ENCODE data around the gene OXLD1.

The OXLD1 gene

DNA sequence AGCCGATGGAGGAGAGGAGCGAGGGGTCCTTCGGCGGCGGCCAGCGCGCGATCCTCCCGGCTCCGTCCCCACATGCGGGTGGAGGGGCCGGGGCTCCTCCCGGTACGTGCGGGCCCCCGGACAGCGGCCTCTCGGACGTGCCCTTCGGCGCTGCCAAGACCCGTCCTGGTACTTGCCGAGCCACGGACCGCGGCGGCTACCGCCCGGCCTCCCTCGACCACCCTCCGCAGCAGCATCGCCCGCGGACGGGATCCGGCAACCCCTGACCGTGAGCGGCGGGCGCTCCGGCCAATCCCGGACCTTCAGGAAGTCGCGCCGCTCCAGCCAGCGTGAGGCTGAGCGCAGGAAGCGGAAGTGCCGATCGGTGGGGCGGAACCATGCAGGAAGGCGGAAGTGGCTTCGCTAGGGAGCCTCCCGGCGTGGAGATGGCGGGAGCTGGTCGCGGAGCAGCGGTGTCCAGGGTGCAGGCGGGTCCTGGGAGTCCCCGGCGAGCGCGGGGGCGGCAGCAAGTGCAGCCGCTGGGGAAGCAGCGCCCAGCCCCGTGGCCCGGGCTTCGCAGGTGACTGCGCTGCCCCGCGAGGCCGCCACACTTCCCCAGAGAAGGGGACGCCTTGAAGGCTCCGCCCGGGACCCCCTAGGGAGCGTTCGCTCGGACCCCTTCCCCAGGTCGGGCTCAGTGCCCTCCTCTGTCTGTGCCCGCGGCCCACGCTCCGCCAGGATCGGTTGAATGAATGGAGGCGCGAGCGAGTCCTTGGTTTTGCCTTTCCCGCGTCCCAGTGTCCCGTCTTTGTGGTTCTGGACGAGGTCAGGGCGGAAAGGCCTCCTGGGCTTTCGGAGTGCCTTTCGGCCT lies at the start of gene OXLD1, which contains the start of gene CCDC137:
Gene OXLD1, minus strand, starts transcription at position 264 of the 850 bp plus-strand sequence. Its CDS starts 28 bp downstream, at position 236.
Gene CCDC137, plus strand, starts transcription at position 396 of the 850 bp plus-strand sequence. Its CDS starts 30 bp downstream, at position 426.
- DNase-seq = peak; percentile 97

DNA sequence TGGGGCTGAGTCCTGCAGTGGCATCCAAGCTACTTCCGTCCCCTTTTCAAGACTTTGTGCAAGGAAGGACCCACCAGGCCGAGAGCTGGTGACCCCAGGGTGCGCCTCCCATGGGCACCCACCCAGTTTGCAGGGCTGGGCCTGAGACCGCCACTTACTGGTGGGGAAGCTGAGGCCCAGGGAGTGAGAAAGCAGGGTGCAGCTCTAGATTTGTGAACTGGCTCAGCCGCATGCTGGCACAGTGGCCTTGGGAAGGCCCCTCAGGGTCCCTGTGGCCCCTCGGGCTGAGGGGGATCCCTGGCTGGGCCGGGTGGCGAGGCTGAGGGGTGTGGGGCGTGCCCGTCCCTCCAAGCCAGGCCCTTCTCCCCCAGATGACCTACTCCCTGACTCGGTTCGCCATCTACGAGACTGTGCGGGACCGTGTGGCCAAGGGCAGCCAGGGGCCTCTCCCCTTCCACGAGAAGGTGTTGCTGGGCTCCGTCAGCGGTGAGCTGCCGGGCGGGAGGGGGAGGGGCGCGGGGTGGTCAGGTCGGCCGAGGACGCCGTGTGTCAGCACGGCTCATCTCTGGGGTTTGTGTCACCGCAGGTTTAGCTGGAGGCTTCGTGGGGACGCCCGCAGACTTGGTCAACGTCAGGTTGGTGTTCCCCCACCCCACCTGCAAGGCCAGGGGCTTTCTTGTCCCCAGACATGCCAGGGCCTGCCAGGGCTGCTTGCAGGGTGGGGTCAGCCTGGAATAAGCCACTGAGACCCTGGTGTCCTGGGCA lies 48.9 kb upstream of the OXLD1 start:
- no peak for DNase-seq

DNA sequence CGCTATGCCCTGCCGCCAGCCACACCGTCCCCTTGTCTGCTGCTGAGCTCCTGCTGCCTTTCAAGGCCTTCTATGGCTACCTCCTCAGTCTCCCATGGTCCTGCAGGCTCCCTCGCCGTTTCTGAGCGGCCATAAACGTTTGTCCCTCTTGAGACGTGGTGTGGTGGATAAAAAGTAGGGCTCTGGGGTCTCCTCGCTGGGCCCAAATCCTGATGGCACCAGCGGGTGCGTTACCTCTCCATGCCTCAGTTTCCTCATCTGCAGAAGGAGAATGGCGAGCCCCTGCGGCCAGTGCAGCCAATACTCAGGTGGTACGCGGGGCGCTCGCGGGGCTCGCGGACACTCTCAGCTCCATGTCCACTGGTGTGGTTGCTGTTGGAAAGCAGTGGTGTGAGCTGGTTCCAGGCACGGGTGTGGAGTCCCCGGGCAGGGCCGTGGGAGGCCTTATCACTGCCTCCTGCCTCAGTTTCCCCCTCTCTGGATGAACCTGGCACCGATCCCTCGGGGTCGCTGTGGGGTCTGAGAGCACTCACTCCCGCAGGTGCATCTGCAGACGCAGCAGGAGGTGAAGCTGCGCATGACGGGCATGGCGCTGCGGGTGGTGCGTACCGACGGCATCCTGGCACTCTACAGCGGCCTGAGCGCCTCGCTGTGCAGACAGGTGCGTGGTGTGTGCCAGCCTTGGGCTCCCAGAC lies 48.2 kb upstream of the OXLD1 start:
- no peak for DNase-seq

DNA sequence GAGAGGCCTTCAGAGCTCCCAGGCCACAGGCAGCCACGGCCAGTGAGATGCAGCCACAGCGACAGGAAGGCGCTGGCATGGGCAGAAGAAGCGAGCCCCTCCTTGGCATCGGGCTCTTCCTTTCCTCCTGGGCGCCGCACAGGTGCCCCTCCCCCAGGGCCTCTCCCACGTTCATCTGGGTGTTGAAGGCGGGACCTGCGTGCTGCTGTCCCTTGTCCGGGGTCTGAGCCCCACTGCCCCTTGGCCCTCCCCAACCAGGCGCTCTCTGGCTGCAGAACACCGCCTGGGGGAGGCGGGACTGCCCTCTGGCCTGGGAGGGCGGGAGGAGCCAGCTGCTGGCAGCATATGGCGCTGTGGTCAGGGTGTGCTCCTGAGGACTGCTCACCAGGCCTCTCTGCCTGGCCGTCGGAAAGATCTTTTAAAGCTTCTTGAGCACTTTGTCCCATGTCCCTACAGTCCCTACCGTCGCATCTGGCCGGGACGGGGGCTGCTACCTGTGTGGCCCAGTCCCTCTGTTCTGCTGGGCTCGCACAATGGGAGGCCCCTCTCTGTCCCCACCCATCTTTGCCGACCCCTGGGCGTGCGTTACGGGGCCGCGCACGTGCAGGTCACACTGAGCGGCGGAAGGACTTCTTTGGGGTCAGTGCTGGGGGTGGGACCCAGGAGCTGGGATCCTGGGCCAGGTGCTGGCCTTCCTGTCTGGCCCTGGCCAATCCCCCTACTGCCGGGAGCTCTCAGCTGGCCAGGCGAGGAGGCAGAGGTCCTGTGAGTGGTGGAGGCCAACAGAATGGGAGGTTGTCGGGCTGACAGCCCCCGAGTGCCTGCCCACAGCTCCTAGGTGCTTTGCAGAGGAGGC lies 47.4 kb upstream of the OXLD1 start:
- DNase-seq = no peak

DNA sequence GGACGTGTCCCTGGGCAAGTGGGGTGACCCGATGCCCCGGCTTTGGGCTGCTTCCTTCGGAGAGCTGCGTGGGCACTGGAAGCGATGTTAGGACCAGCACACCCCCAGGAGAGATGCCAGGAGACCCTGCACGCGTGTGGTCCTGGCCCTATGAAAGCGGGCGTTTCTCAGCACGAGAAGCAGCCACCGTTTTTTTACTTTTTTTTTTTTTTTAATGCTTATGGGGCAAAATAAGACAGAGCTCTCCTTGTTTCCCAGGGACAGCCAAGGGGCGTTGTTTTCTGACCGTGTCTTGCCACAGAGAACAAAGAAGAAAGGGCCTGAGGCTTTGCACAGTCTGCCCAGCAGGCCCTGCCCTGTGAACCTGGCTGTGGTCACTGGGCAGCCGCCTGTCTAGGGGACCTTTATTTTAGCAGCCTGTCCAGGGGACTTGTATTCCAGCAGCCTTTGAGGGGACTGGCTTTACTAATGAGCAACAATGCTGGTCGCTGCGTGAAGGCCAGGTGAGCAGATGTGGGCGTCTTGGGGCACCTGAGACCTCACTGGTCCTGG lies 46.7 kb upstream of the OXLD1 start:
- DNase-seq = no peak

DNA sequence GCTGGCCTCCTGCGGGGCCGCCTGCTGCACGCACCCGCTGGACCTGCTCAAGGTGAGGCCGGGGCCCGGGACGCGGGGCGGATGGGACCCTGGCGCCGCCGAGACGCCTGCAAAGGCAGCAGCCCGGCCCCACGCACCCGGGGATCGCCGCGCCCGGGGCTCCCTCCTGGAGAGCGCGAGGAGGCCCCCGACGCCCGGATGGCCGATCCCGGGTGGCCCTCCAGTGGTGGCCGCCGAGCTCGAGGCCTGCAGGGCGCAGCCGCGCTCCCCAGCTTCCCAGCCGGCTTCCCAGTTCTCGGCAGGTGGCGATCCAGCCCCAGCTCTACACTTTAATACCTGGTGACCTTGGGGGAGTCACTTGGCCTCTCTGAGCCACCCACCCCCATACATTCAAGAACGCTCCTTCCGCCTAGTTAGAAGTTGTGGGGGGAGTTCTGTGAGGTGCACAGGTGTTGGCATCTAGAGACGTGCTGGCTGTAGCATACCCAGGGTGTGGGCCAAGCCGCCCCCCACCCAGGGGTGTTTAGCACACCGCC lies 46.1 kb upstream of the OXLD1 start:
- DNase-seq = peak; percentile 47

DNA sequence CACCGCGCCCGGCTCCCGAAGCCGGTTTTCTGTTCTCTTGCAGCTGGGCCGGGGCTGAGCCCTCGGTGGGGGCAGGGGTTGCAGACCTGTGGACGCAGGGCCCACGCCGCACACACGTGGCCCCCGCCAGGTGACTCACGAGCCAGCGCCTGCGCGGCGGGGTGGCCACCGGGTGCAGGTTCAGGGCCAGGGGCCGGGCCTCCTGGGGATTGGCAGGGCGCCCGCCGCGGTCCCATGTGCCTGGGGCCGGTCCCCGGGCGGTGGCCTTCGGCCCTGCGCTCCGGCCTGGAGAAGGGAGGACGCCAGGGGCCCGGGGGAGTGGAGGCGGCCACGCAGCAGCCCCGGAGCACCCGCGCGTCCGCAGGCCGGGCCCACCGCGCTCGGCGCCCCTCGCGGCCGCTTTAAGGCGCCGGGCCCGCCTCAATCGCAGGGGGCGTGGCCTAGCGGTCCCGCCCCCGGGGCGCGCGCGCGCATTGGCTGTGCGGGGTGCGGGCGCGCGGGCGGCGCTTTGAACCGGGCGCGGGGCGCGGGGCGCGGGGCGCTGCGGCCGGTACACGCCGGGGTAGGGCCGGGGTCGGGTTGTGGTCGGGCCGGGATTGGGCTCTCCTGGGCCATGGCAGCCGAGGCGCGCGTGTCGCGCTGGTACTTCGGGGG lies 45.5 kb upstream of the OXLD1 start, which contains the start of gene SLC25A10:
Gene SLC25A10, plus strand, starts transcription at position 471 of the 654 bp plus-strand sequence. Its CDS starts 143 bp downstream, at position 614.
- DNase-seq = peak; percentile 89

DNA sequence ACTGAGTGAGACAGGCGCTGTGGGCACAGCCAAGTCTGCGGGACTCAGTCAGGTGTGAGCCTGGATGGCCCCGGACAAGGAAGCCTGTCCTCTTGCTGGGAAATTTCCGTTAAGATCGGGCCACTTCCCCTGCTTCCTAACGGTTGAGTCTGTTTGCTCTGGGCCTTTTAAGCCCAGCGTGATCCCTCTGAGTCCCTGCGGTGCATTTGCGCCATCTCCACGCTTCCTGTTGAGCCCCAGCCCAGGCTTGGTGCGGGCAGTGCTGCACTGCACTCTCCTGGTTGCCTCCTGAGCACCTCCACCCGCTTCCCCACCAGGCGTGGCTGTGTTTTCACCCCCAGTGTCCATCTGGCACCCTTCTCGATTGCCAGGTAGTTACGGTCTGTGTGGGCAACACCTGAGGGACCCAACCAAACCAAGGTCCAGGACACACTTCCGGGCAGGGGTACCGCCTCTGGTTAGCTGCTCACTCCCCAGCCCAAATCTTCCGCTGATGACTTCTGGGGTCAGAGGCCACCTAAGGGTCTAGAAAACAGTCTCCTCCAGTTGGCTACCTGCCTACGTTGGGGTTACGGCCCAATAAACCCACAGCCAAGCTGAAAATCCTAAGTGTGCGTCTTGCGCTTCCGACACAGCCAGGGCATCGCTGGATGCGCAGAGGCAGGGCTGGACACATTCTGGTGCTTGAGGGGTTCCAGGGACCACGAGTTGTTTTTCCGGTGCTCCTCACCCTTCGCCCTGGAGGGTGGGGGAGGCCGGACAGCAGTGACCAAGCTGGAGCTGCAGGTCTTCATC lies 44.3 kb upstream of the OXLD1 start:
- DNase-seq = no peak

DNA sequence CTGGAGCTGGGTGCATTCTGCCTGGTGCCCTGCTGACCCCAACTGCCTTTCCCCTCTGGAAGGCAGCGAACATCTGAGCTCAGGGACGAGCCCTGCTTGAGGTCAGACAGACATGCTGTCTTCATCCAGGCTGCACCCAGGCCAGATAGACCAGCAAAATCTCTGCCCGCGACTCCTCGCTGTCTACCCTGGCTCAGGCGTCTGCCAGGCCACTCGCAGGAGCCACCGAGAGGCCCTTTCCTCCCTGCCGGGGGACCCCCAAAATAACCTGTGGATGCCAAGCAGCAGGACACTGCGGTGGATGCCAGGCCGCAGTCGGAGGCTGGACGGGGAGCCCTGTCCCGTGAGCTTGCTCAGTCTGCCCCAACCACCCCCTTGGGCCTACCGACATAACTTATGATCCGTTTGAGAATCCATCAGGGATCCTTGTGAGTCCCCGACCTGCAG lies 42.4 kb upstream of the OXLD1 start:
- DNase-seq = no peak

DNA sequence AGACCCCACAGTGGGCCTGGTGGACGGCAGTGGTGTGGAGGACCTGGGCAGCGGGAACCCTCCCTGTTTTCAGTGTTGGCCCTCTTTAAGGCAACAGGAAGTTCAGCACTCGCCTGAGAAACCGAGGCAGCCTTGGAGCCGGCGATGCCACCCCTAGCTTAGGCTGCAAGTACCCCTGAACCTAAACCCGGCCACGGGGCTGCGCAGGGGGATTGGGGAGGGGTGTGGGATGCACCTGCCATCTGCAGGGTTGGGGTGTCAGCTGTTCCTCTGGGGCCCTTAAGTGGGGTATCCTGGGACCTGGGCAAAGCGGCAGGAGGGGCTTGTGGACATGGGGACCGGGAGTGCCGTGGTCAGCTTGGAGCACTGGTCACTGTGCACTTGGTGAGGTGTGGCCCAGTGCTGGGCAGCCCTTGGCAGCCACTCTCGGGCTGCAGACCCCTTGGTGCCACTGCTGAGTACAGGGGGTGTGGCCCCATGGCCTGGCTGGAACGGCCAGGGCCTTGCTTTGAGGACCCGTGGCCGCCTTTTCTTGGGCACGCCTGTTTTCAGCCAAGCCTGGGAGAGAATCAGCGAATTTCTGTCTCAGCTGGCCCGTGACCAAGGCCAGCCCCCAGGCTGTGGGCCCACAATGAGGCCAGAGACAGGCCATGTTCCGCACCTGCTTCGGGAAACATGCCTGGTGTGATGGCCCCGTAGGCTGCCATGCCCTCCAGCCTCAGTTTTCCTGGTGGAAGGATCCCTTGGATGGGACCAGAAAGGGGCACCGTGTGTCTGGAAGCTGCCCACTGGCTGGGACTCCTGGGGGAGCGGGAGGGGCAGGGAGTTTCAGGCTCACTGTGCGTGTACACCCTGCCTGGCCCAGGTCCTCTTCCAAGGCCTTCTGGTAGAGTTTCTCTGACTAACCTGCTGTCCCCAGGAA lies 41.6 kb upstream of the OXLD1 start:
- DNase-seq = no peak

DNA sequence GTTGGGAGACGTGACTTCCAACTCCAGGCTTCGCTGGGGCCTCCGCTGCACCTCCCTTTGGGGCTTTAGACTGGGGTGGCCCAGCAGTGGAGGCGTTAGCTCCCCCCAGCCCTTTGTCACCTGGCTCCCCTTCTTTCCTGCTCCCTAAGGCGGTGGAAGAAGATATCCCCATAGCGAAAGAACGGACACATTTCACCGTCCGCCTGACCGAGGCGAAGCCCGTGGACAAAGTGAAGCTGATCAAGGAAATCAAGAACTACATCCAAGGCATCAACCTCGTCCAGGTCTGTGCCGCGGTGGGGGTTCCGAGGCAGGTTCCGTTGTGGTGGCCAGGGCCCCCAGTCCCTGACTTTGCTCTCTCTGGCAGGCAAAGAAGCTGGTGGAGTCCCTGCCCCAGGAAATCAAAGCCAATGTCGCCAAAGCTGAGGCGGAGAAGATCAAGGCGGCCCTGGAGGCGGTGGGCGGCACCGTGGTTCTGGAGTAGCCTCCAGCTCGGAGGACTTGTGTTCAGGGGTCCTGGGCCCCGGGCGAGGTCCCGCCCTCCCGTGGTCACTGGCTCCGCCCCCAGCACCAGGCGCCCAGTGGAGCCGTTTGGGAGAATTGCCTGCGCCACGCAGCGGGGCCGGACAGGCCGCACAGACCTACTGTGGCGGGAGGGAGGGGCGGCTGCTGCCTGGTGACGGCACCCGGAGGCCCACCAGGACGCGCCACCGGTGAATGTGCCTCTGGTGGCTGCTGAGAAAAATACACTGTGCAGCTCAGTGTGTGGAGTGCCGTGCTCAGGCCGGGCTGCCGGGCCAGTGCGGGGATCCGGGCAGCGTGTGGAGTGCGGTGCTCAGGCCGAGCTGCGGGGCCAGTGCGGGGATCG lies 40.6 kb upstream of the OXLD1 start:
- DNase-seq = no peak

DNA sequence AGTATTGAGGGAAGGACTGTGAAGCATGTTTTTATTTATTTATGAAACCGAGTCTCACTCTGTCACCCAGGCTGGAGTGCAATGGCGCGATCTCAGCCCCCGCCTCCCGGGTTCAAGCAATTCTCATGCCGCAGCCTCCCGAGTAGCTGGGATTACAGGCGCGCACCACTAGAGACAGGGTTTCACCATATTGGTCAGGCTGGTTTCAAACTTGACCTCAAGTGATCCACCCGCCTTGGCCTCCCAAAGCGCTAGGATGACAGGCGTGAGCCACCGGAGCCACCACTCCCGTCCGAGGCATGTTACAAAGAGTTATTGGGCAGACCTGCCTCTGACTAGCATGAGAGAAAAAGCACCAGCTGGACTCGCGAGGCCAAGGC lies 39.8 kb upstream of the OXLD1 start:
- no peak for DNase-seq

DNA sequence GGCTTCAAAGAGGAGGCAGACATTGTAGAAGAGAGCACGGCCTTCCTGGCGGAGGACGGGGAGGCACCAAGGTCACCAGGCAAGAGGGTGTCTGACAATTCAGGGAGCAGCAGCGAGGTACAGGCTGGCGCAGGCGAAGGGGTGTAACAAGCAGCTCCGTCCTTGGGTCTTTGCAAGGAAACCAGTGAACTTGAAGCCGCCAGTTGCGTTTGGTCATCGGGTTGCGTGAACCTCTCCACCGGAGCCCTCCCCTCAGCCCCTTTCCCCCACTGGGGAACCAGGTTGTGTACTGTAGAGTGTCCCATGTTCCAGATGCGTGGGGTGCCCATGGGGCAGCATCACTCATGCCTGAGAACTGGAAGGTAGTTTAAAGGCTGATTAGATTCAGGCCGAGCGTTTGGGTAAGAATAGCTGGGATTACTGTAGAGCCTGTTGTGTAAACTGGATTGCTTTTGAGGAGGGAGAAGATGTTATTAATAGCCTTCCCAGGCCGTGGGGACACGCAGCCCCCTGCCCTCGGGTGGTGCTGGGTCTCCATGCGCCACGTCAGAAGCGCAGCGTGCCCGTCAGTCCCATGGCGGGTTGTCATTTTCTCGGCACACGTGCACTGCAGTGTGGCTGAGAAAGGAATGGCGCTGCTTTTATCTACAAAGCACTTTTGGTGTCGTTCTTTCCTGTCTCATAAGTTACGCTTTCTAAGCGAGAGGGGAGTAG lies 39.3 kb upstream of the OXLD1 start:
- no peak for DNase-seq

DNA sequence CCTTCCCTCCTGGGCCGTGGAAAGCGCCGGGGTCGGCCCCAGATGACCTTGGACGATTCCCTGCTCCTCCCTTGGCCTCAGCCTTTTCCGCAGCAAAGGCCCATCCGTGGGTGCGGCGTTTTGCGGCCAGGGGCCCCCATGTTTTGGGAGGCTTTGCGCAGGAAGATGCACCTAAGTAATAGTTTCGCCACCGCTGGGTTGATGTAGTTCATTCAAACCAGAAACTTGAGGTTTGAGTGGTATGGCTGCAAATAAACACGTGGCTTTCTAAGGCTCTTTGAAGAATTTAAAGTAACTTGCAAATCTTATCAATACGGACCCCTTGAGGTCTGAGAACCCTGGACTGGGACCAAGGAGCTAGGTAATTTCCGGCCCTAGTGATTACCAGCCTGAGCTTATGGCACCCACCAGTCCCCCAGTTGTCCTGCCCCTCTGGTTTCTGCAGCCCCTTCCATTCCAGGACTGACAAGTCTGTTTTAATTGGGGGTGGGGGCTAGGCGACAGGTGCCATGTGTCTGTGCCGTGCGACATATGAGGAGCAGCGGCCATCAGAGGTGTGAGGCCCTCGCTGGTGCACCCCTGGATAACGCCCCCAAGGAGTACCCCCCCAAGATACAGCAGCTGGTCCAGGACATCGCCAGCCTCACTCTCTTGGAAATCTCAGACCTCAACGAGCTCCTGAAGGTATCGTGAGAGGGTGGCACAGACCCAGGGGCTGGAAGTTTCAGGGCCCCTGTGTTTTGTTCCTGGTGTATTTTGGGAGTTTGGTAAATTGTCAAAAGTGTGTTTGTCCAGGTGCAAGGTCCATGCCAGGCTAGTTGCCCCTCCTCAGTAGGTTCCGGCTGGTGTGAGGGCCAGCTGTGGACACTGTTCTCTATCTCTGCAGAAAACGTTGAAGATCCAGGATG lies 37.6 kb upstream of the OXLD1 start:
- peak; percentile 40 for DNase-seq

DNA sequence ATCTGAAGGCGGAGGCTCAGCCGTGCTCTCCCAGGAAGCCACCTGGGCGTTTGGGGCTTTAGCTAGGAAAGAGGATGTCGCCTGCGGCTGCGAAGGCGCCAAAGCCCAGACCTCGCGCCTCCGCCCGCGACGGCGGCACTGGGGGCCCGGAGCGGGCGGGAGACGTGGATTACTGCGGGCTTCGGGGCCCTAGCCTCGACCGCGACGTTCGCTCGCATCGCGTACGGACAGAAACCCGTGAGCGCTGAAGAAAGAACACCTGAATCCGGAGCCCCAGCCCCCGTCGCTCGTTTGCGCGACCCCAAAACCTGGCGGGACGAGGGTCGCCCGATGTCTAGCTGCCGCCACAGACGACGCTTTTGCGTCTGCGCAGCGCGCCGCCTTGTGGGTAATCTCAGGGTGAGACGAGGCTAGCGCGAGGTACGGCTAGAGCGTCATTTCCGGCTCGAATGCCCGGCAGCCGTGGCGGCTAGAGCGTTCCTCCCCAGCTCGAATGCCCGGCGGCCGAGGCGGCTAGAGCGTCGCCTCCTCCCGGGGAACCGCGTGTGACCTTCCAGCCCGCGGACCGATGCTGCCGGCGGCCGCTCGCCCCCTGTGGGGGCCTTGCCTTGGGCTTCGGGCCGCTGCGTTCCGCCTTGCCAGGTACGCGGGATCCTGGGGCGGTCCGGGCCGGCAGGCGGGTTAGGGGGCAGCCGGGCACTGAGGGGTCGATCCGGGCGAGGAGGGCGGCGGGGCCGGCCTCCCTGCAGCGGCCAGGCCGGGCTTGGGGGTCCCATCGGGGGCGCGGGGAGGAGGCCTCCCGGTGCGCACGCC lies 36.7 kb upstream of the OXLD1 start, which contains the start of gene MRPL12:
Gene MRPL12, plus strand, starts transcription at position 434 of the 813 bp plus-strand sequence. Its CDS starts 135 bp downstream, at position 569.
- peak; percentile 94 for DNase-seq

All from activated CD4-positive, alpha-beta T cell treated with anti-CD3 and anti-CD28 coated beads for 48 hours (primary cell).